ENCODE results near the gene SYNGR4.

SYNGR4 gene

GRCh38 chr19:48405850-48406249 lies 41.7 kb downstream of the SYNGR4 start:
- no peak for DNase-seq (ENCODE audit: low read depth)
- TF ChIP-seq CTCF (conservative IDR thresholded peaks at IDR 0.05; ENCODE audit: low read depth, low read length), result no peak
- no peak overlapping the region for H3K4me3 ChIP-seq (ENCODE audit: low read length)

GRCh38 chr19:48413879-48414587 lies 49.9 kb downstream of the SYNGR4 start:
- no peak for TF ChIP-seq CTCF (conservative IDR thresholded peaks at IDR 0.05; ENCODE audit: low read depth, low read length)
- no peak overlapping the region for H3K4me3 ChIP-seq (ENCODE audit: low read length)
- DNase-seq (ENCODE audit: low read depth), result no peak

- H3K4me3 ChIP-seq (ENCODE audit: low read length), result peak overlapping the region; percentile 30
Observed at GRCh38 chr19:48415395-48415794, 51.2 kb downstream of the SYNGR4 start.

DNA sequence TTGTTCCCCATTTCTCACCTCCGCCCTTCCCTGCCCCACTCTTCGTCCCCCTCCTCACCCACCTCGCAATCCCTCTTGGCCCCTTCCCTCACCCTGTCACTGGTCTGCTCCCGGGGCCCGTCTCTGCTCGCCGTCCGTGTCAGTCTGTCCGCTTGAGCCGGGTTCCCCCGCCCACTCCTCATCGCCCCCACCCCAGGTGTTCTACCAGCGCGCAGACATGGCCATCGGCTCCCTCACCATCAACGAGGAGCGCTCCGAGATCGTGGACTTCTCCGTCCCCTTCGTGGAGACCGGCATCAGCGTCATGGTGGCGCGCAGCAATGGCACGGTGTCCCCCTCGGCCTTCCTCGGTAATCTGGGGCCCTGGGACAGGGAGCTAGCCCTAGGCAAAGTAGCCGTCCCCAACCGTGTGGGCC lies 51.6 kb downstream of the SYNGR4 start:
- H3K4me3 ChIP-seq (ENCODE audit: low read length), result peak overlapping the region; percentile 30
- DNase-seq (ENCODE audit: low read depth), result no peak
- no peak for TF ChIP-seq CTCF (conservative IDR thresholded peaks at IDR 0.05; ENCODE audit: low read depth, low read length)

More at GRCh38 chr19:48415395-48415794, 51.2 kb downstream of the SYNGR4 start:
- TF ChIP-seq CTCF (conservative IDR thresholded peaks at IDR 0.05; ENCODE audit: low read depth, low read length), result no peak
- no peak for DNase-seq (ENCODE audit: low read depth)

DNA sequence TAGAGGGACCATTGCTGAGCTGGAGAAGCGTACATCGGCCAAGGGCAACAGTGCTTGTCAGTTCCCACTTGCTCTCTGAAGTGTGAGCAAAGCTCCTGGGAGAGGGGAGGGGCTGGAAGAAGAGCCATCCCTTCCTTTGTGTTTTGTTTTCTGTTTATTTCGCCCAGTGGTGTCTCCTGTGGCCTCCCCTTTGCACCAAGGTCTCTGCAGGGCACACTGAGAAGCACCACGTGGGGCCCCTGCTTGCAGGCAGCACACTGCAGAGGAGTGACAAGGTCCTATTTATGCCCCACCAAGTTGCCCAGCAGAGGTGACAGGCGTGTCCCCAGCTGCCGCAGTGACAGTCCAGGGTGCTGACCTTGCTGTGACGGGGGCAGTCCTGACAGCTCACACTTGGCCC lies 53.3 kb downstream of the SYNGR4 start:
- DNase-seq (ENCODE audit: low read depth), result no peak
- no peak overlapping the region for H3K4me3 ChIP-seq (ENCODE audit: low read length)
- TF ChIP-seq CTCF (conservative IDR thresholded peaks at IDR 0.05; ENCODE audit: low read depth, low read length), result no peak

DNA sequence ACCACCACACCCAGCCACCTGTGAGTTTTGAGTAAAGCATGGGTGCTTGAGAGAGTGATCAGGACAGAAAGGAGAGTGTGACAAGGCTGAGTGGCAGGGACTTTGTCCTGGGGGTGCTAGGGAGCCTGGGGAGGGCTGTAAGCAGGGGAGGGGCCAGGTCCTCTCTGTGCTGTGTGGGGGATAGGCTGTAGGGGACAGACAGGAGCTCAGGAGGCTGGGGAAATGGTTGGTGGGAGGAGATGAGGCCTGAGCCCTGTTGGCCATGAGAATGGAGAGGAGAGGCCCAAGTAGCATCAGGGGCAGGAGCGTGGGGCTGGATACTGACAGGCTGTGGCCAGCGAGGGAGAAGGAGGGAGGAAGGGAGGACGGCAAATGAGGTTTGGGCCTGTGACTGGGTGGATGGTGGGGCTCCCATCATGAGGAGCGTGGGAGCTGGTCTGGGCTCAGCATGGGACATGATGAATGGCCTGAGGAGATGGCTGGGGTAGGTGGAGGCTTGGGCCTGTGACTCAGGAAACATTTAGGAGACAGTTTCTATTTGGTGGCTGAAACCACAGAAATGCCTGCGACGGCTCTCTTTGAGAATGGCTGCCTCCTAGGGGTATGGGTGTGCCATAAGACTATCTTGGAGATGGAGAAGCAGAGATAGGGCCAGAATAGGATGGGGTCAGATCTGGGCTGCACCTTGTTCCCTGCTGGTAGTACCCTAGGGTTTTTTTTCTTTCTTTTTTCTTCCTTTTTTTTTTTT lies 54.3 kb downstream of the SYNGR4 start:
- no peak overlapping the region for H3K4me3 ChIP-seq (ENCODE audit: low read length)
- TF ChIP-seq CTCF (conservative IDR thresholded peaks at IDR 0.05; ENCODE audit: low read depth, low read length), result no peak
- DNase-seq (ENCODE audit: low read depth), result no peak

Data from retinal pigment epithelial cell (primary cell).